Tibial nerve (tissue), 4 donors: ENCODE data around the gene DYRK1A. TPM values are rescaled to one million over a fixed set of nuclear protein-coding genes. Genes with fewer than 3 reads are reported as not detected.

Source experiments
- DNase-seq, 2 donors: peaks; one replicate each; pipeline ENCODE4 v3.0.0-alpha.2; 2019; ENCODE audit warnings: low spot score in 2 of 2
- H3K27ac ChIP-seq, 4 donors: fragments of 200-600 bp; sonication (generic) in 3 of 4; one replicate each; pipeline ENCODE4 v1.5.1; 2017 to 2019; ENCODE audit warnings: mild to moderate bottlenecking in 1 of 4
- H3K27me3 ChIP-seq, 2 donors: fragments of 200-600 bp; sonication (generic) in 1 of 2; one replicate each; pipeline versions ENCODE4 v1.5.1 to v1.6.0; 2017 to 2019
- H3K36me3 ChIP-seq, 3 donors: fragments of 200-600 bp; sonication (generic); one replicate each; pipeline ENCODE4 v1.5.1; 2018 to 2019
- H3K4me1 ChIP-seq, 4 donors: fragments of 200-600 bp; sonication (generic) in 3 of 4; one replicate each; pipeline ENCODE4 v1.5.1; 2017 to 2019
- H3K4me3 ChIP-seq, 4 donors: fragments of 200-600 bp; sonication (generic) in 3 of 4; one replicate each; pipeline ENCODE4 v1.5.1; 2017 to 2019; ENCODE audit warnings: mild to moderate bottlenecking in 1 of 4, moderate library complexity in 1 of 4
- H3K9me3 ChIP-seq, 4 donors: fragments of 200-600 bp; sonication (generic) in 3 of 4; one replicate each; pipeline ENCODE4 v1.5.1; 2017 to 2019
- CTCF ChIP-seq, 5 experiments: fragments of 200-600 bp in 3 of 5; fragments of 450-650 bp in 2 of 5; sonication (generic) in 3 of 5; IDR thresholded peaks; one replicate each; pipeline ENCODE4 v1.5.1; 2016 to 2019; ENCODE audit warnings: antibody characterized with exemption in 5 of 5, mild to moderate bottlenecking in 3 of 5, moderate library complexity in 2 of 5
- EP300 ChIP-seq, 2 donors: sonication (generic); formaldehyde crosslinking; IDR thresholded peaks; one replicate each; pipeline ENCODE4 v1.6.1; 2017; ENCODE audit warnings: antibody characterized with exemption in 2 of 2, mild to moderate bottlenecking in 1 of 2
- POLR2A ChIP-seq, 2 donors: fragments of 450-650 bp; IDR thresholded peaks; one replicate each; pipeline ENCODE4 v1.6.1; 2017; ENCODE audit warnings: antibody characterized with exemption in 2 of 2, mild to moderate bottlenecking in 2 of 2, moderate library complexity in 2 of 2
- WGBS, 2 donors: methylation state at CpG; one replicate each; pipeline ENCODE4 v1.1.5; 2018; 5-methylcytosine and 5-hydroxymethylcytosine counted together
- total RNA-seq, 4 donors: library from RNA; depleted of rRNA; stranded (reverse); fragments of >200 nt; gene quantifications; one replicate each; pipeline ENCODE4 v1.1.0, GENCODE V29; 2016

Gene DYRK1A
- total RNA-seq, 4 donors from 2014 or later = 65.8 to 81.6 (median 68.2) TPM

GRCh38 chr21:37384416-37384815, 17.8 kb downstream of the DYRK1A start:
- Histone ChIP-seq H3K27ac (no peak overlapping the region), H3K9me3 (peaks cover 0 to 5% (median 0%) of the 10 kb centered on the region in 4 donors), H3K27me3 (no peaks in the 10 kb centered on the region), H3K4me3 (no peak overlapping the region), H3K36me3 (no peaks in the 10 kb centered on the region), H3K4me1 (peaks cover 0 to 62% (median 37%) of the 10 kb centered on the region in 4 donors)
- DNase-seq = no peak
- TF ChIP-seq EP300 (IDR thresholded peaks at IDR 0.05) (no peak), CTCF (IDR thresholded peaks at IDR 0.05) (no peak), POLR2A (IDR thresholded peaks at IDR 0.05) (no peak)
- WGBS, 2 donors = 86 to 89% methylated on average over 1 of the region's 1 CpG

- no peak for DNase-seq
- Histone ChIP-seq H3K36me3 (no peaks in the 10 kb centered on the region), H3K4me1 (peaks cover 0 to 62% (median 35%) of the 10 kb centered on the region in 4 donors), H3K9me3 (peaks cover 0 to 5% (median 0%) of the 10 kb centered on the region in 4 donors), H3K4me3 (no peak overlapping the region), H3K27me3 (no peaks in the 10 kb centered on the region), H3K27ac (no peak overlapping the region)
- TF ChIP-seq EP300 (IDR thresholded peaks at IDR 0.05) (no peak), CTCF (IDR thresholded peaks at IDR 0.05) (no peak), POLR2A (IDR thresholded peaks at IDR 0.05) (no peak)
- WGBS, 2 donors = 88% methylated on average over 5 of the region's 5 CpGs
These were observed 18.7 kb downstream of the DYRK1A start for GRCh38 chr21:37385179-37385765.

GRCh38 chr21:37386151-37386550, 19.6 kb downstream of the DYRK1A start:
- Histone ChIP-seq H3K9me3 (peaks cover 0 to 5% (median 0%) of the 10 kb centered on the region in 4 donors), H3K27me3 (no peaks in the 10 kb centered on the region), H3K4me1 (peaks cover 0 to 57% (median 35%) of the 10 kb centered on the region in 4 donors), H3K36me3 (no peaks in the 10 kb centered on the region), H3K4me3 (no peak overlapping the region), H3K27ac (no peak overlapping the region)
- DNase-seq = no peak
- WGBS, 2 donors = 74 to 81% methylated on average over 8 of the region's 8 CpGs
- TF ChIP-seq POLR2A (IDR thresholded peaks at IDR 0.05) (no peak), CTCF (IDR thresholded peaks at IDR 0.05) (no peak), EP300 (IDR thresholded peaks at IDR 0.05) (no peak)

- TF ChIP-seq CTCF (IDR thresholded peaks at IDR 0.05) (no peak), POLR2A (IDR thresholded peaks at IDR 0.05) (no peak), EP300 (IDR thresholded peaks at IDR 0.05) (no peak)
- no peak overlapping the region for H3K27ac ChIP-seq
- H3K27me3 ChIP-seq = no peaks in the 10 kb centered on the region
- 56 to 71% methylated on average over 5 of the region's 5 CpGs for WGBS, 2 donors
- DNase-seq = no peak
- H3K4me3 ChIP-seq = no peak overlapping the region
- no peaks in the 10 kb centered on the region for H3K36me3 ChIP-seq
- H3K9me3 ChIP-seq = peaks cover 0 to 3% (median 0%) of the 10 kb centered on the region in 4 donors
- peaks cover 0 to 80% (median 41%) of the 10 kb centered on the region in 4 donors for H3K4me1 ChIP-seq
These were observed 22.9 kb downstream of the DYRK1A start for GRCh38 chr21:37389456-37389855.

- peaks cover 0 to 92% (median 40%) of the 10 kb centered on the region in 4 donors for H3K4me1 ChIP-seq
- H3K9me3 ChIP-seq = no peaks in the 10 kb centered on the region
- 59 to 69% methylated on average over 3 of the region's 3 CpGs for WGBS, 2 donors
These were observed 25.1 kb downstream of the DYRK1A start for GRCh38 chr21:37391666-37392065.

More at GRCh38 chr21:37391666-37392065, 25.1 kb downstream of the DYRK1A start:
- Histone ChIP-seq H3K36me3 (no peaks in the 10 kb centered on the region), H3K27me3 (no peaks in the 10 kb centered on the region), H3K4me3 (no peak overlapping the region), H3K27ac (no peak overlapping the region)
- no peak for DNase-seq
- TF ChIP-seq CTCF (IDR thresholded peaks at IDR 0.05) = no peak
- no peak for TF ChIP-seq EP300 (IDR thresholded peaks at IDR 0.05)
- TF ChIP-seq POLR2A (IDR thresholded peaks at IDR 0.05) = no peak
